Measurements from ENCODE around the gene LST1.

The LST1 gene

GRCh38 chr6:31586008-31586407 is at the start of gene LST1:
Gene LST1 (plus strand): TSS chr6:31586277. CDS start chr6:31587300, 1,023 bp downstream.
- no peaks in the 10 kb centered on the region for H3K9me3 ChIP-seq
- TF ChIP-seq, protein P1, sequence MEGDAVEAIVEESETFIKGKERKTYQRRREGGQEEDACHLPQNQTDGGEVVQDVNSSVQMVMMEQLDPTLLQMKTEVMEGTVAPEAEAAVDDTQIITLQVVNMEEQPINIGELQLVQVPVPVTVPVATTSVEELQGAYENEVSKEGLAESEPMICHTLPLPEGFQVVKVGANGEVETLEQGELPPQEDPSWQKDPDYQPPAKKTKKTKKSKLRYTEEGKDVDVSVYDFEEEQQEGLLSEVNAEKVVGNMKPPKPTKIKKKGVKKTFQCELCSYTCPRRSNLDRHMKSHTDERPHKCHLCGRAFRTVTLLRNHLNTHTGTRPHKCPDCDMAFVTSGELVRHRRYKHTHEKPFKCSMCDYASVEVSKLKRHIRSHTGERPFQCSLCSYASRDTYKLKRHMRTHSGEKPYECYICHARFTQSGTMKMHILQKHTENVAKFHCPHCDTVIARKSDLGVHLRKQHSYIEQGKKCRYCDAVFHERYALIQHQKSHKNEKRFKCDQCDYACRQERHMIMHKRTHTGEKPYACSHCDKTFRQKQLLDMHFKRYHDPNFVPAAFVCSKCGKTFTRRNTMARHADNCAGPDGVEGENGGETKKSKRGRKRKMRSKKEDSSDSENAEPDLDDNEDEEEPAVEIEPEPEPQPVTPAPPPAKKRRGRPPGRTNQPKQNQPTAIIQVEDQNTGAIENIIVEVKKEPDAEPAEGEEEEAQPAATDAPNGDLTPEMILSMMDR (IDR thresholded peaks at IDR 0.05) = peak; percentile 16
- peaks cover 30% of the 10 kb centered on the region for H3K36me3 ChIP-seq
- H3K27ac ChIP-seq = peak within 1 kb of the TSS; percentile 96
- H3K4me1 ChIP-seq (ENCODE audit: control insufficient read depth in 1 of 2, insufficient read depth in 1 of 2, low read depth in 1 of 2, low read length in 1 of 2) = peaks cover 78 to 83% of the 10 kb centered on the region in 2 experiments
- H3K4me3 ChIP-seq (ENCODE audit: low read depth in 1 of 2, low read length in 1 of 2) = peak within 1 kb of the TSS; percentile 78 to 94
- H3K27me3 ChIP-seq = no peaks in the 10 kb centered on the region

GRCh38 chr6:31538805-31539400 is 47.2 kb upstream of the LST1 start:
- no peaks in the 10 kb centered on the region for H3K27me3 ChIP-seq
- peaks cover 32 to 42% of the 10 kb centered on the region in 2 experiments for H3K4me1 ChIP-seq (ENCODE audit: control insufficient read depth in 1 of 2, insufficient read depth in 1 of 2, low read depth in 1 of 2, low read length in 1 of 2)
- H3K9me3 ChIP-seq = no peaks in the 10 kb centered on the region
- TF ChIP-seq, protein P1 (IDR thresholded peaks at IDR 0.05) = no peak
- H3K27ac ChIP-seq = peak overlapping the region; percentile 1
- H3K36me3 ChIP-seq = peaks cover 64% of the 10 kb centered on the region
- H3K4me3 ChIP-seq (ENCODE audit: low read depth in 1 of 2, low read length in 1 of 2) = no peak overlapping the region

- Histone ChIP-seq H3K36me3 (peaks cover 47% of the 10 kb centered on the region), H3K27me3 (no peaks in the 10 kb centered on the region), H3K4me1 (ENCODE audit: control insufficient read depth in 1 of 2, insufficient read depth in 1 of 2, low read depth in 1 of 2, low read length in 1 of 2) (peaks cover 32 to 42% of the 10 kb centered on the region in 2 experiments), H3K9me3 (no peaks in the 10 kb centered on the region), H3K4me3 (ENCODE audit: low read depth in 1 of 2, low read length in 1 of 2) (peak overlapping the region; percentile 90 to 93), H3K27ac (peak overlapping the region; percentile 97)
- TF ChIP-seq, protein P1 (IDR thresholded peaks at IDR 0.05) = no peak
Observed at GRCh38 chr6:31540640-31541039, 45.4 kb upstream of the LST1 start.

- peak overlapping the region; percentile 90 to 93 for H3K4me3 ChIP-seq (ENCODE audit: low read depth in 1 of 2, low read length in 1 of 2)
- TF ChIP-seq, protein P1 (IDR thresholded peaks at IDR 0.05) = no peak
Observed at GRCh38 chr6:31541059-31541657, 44.9 kb upstream of the LST1 start.

GRCh38 chr6:31541658-31542521 is 44.2 kb upstream of the LST1 start, which contains the start of gene DDX39B:
Gene DDX39B (minus strand): TSS chr6:31542003. CDS start chr6:31540532, 1,471 bp downstream.
- no peaks in the 10 kb centered on the region for H3K27me3 ChIP-seq
- peak within 1 kb of the TSS; percentile 90 to 93 for H3K4me3 ChIP-seq (ENCODE audit: low read depth in 1 of 2, low read length in 1 of 2)
- no peaks in the 10 kb centered on the region for H3K9me3 ChIP-seq
- H3K36me3 ChIP-seq = peaks cover 34% of the 10 kb centered on the region
- TF ChIP-seq, protein P1 (IDR thresholded peaks at IDR 0.05) = peak; percentile 42
- peaks cover 39 to 51% of the 10 kb centered on the region in 2 experiments for H3K4me1 ChIP-seq (ENCODE audit: control insufficient read depth in 1 of 2, insufficient read depth in 1 of 2, low read depth in 1 of 2, low read length in 1 of 2)
- H3K27ac ChIP-seq = peak within 1 kb of the TSS; percentile 97

More at GRCh38 chr6:31541059-31541657, 44.9 kb upstream of the LST1 start:
- Histone ChIP-seq H3K27ac (peak overlapping the region; percentile 97), H3K27me3 (no peaks in the 10 kb centered on the region), H3K36me3 (peaks cover 41% of the 10 kb centered on the region), H3K9me3 (no peaks in the 10 kb centered on the region), H3K4me1 (ENCODE audit: control insufficient read depth in 1 of 2, insufficient read depth in 1 of 2, low read depth in 1 of 2, low read length in 1 of 2) (peaks cover 32 to 44% of the 10 kb centered on the region in 2 experiments)
